ENCODE results near the gene TOP2A. TPM values are rescaled to one million over a fixed set of nuclear protein-coding genes. Genes with fewer than 3 reads are reported as not detected.
"Not testable (repeated sequence)": the region's sequence is repeated elsewhere in the genome, so short reads cannot be mapped to it uniquely, and the experiment has no call there.

The TOP2A gene
- total RNA-seq, 1 donor from 2014 or later = 16.9 TPM

DNA sequence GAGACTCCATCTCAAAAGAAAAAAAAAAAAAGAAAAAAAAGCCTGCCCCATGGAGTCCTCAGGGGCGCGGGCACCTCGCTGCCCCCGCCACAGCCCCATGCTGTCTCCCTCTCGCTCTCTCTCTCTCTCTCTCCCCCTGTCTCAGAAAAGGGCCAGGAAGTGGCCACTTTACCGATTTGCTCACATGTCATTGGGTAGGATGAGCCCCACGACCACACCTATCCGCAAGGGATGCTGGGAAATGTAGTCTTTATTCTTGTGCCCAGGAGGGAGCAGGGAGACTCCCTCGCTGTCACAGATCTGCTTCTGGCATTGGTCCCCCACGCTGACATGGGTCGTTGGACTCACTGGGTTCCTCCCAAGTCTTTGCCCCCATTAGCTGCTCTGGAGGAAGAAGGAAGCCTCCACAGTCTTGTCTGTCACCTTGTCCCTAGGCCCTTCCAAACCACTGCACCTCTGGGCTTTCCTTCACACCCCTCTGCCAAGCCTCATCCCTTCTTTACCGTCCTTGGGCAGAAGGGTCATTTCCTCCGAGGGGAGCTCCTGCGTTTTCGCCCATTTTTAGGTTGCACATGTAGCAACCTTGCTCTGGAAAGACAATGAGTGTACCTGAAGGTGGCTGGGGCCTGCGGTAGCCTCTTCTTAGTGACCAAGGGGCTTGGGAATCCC lies 46.3 kb downstream of the TOP2A start:
- H3K36me3 ChIP-seq = no peaks in the 10 kb centered on the region
- peak in 1 of 2 donors; percentile 67 for DNase-seq (ENCODE audit: extremely low spot score in 2 of 2)
- no peaks in the 10 kb centered on the region for H3K9me3 ChIP-seq
- H3K4me3 ChIP-seq = no peak overlapping the region
- intact Hi-C loops (cut with DNase I) = no loop called here
- no peak overlapping the region for H3K27ac ChIP-seq
- no peaks in the 10 kb centered on the region for H3K4me1 ChIP-seq
- H3K27me3 ChIP-seq = no peaks in the 10 kb centered on the region
- TF ChIP-seq POLR2A (IDR thresholded peaks at IDR 0.05) (no peak), CTCF (IDR thresholded peaks at IDR 0.05) (no peak), POLR2AphosphoS5 (IDR thresholded peaks at IDR 0.05; ENCODE audit: insufficient read depth in 1 of 2, low read depth in 1 of 2) (no peak)

DNA sequence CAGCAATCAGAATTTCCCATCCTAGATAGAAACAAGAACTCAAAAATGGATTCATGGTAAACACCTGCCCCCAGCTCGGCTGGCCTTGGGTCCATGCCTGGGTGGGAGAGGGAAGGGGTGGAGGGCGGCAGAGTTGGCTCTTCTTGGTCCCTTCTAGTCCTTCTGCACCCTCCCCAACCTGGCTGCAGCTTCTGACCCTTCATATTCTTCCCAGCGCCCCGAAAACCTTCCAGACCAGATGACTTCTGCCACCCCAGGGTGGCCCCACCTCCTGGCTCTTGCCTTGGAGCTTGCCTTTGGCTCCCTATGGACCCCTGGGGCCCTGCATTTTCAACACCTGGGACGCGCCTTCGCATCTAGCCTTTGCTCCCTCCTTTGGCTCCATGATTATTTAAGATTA lies 47.8 kb downstream of the TOP2A start:
- intact Hi-C loops (cut with DNase I) = loop anchor here (10.0 kb wide), 1 partner anchor 45 kb away; the partner anchor contains the start of gene TOP2A
- DNase-seq (ENCODE audit: extremely low spot score in 2 of 2) = no peak

DNA sequence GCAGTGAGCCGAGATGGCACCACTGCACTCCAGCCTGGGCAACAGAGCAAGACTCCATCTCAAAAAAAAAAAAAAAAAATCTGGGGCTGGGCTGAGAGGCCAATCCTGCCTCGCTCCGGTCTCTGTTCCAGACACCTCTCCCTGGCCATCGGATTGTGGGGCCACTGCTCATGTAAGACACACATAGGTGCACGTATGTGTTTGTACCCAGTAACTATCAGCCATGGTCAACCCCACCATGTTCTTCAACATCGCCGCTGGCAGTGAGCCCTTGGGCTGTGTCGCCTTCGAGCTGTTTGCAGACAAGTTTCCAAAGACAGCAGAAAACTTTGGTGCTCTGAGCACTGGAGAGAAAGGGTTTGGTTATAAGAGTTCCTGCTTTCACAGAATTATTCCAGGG lies 50.0 kb downstream of the TOP2A start:
- H3K27ac ChIP-seq = not testable (repeated sequence)

More for the DNA sequence above, 47.8 kb downstream of the TOP2A start:
- TF ChIP-seq CTCF (IDR thresholded peaks at IDR 0.05) (no peak), POLR2AphosphoS5 (IDR thresholded peaks at IDR 0.05; ENCODE audit: insufficient read depth in 1 of 2, low read depth in 1 of 2) (no peak), POLR2A (IDR thresholded peaks at IDR 0.05) (no peak)
- Histone ChIP-seq H3K27ac (no peak overlapping the region), H3K4me1 (no peaks in the 10 kb centered on the region), H3K36me3 (no peaks in the 10 kb centered on the region), H3K4me3 (no peak overlapping the region), H3K27me3 (no peaks in the 10 kb centered on the region), H3K9me3 (no peaks in the 10 kb centered on the region)

GRCh38 chr17:40366861-40367518 lies 50.7 kb downstream of the TOP2A start:
- intact Hi-C loops (cut with DNase I) = loop anchor here (10.0 kb wide), 1 partner anchor 48 kb away; the partner anchor contains the start of gene TOP2A
- no peak overlapping the region for H3K4me3 ChIP-seq
- peak in 1 of 2 donors; percentile 93 for DNase-seq (ENCODE audit: extremely low spot score in 2 of 2)

More for the DNA sequence above, 50.0 kb downstream of the TOP2A start:
- not testable (repeated sequence) for H3K27me3 ChIP-seq, H3K36me3 ChIP-seq, H3K4me3 ChIP-seq, H3K9me3 ChIP-seq
- intact Hi-C loops (cut with DNase I) = loop anchor here (10.0 kb wide), 1 partner anchor 47 kb away; the partner anchor contains the start of gene TOP2A
- DNase-seq (ENCODE audit: extremely low spot score in 2 of 2) = peak in 1 of 2 donors; percentile 89
- H3K4me1 ChIP-seq = peaks cover 12% of the 10 kb centered on the region

More at GRCh38 chr17:40366861-40367518, 50.7 kb downstream of the TOP2A start:
- H3K36me3 ChIP-seq = no peaks in the 10 kb centered on the region
- H3K27me3 ChIP-seq = no peaks in the 10 kb centered on the region
- TF ChIP-seq POLR2AphosphoS5 (IDR thresholded peaks at IDR 0.05; ENCODE audit: insufficient read depth in 1 of 2, low read depth in 1 of 2) = no peak
- no peak for TF ChIP-seq POLR2A (IDR thresholded peaks at IDR 0.05)
- TF ChIP-seq CTCF (IDR thresholded peaks at IDR 0.05) = no peak
- peaks cover 20% of the 10 kb centered on the region for H3K4me1 ChIP-seq
- no peak overlapping the region for H3K27ac ChIP-seq
- no peaks in the 10 kb centered on the region for H3K9me3 ChIP-seq

Measured in vagina (tissue), 2 donors.